Ammon's horn (tissue), 1 donor: ENCODE measurements around the gene GRAMD1B.
A peak's percentile ranks its signal among the peaks of the same experiment; 100 is the strongest.
"Not testable (repeated sequence)": the region's sequence is repeated elsewhere in the genome, so short reads cannot be mapped to it uniquely, and the experiment has no call there.

ENCODE experiments used
- DNase-seq: peaks from one replicate; pipeline ENCODE4 v3.0.0-alpha.2; 2016; ENCODE audit warnings: low spot score

GRAMD1B gene

DNA sequence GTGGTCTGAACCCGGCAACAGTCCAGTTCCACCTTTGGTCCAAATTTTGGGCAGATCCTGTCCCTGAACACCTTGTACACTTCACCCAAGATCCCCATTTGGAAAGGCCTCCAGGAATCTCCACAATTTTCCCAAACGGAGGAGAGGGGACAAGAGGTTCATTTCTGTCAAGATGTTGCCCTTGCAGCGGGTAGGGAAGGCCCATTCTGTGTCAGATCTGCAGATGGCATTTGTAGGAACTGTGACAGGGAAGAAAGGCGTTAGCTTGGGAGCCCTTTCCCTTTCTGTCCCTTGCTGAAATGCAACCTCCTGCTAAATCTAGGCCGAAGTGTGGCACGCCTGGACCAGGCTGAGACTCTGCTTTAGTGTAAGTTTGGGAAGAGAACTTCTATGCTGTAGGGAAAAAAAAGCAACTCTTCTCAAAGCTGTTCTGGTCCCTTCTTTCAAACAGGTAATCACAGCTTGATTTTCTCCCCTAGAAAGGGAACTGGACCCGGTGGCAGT is 138.3 kb downstream of the GRAMD1B start:
- DNase-seq = no peak

GRCh38 chr11:123569393-123569792 is 139.3 kb downstream of the GRAMD1B start:
- no peak for DNase-seq

DNA sequence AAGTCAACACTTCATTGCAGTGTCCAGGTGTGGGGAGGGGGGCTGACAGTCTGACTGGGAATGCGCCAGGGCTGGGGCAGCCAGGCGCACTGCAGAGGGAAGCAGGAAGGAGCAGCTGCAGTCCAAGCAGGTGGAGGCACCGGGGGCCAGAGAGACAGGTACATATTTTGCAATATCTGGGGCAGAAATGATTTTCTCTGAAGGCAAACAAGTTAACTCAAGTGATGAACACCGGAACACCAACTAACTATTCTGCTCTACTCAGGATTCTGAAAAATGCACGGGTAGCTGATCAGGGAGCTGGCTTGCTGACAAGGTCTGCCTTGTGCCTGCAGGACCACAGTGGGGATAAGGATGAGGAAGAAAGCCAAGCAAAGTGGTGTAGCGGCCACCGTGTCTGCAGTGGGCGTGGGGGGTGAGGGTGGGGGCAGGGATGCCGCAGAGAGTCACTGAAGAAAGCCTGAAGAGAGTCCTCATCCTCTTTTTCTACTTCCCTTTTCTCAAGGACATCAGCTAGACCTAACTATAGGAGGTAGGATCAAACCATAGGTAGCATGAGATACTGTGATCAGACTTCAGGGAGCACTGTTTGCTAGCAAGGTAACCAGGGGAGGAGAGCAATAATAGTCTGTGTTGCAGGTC is 141.0 kb downstream of the GRAMD1B start:
- no peak for DNase-seq

- not testable (repeated sequence) for DNase-seq
Measured at GRCh38 chr11:123572791-123573190, 142.7 kb downstream of the GRAMD1B start.

DNA sequence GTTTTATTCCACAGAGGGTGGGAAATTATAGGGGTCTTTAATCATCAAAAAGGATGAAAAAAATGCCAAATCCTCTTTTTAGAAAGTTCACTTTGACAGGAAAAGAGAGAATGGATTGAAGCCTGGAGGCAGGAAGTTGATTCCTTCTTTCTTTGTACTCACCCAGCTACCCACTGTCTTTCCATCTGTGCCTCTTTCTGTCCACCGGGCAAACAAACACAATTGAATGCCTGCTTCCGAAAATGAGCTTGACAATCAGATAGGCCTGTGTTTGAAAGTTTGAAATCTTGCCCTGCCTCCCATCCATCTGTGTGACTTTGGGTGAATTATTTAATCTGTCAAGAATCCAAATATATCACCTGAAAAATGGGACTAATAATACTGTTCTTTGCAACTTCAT is 143.2 kb downstream of the GRAMD1B start:
- DNase-seq = no peak

GRCh38 chr11:123575441-123575840 is 145.4 kb downstream of the GRAMD1B start:
- no peak for DNase-seq

GRCh38 chr11:123576082-123576481 is 146.0 kb downstream of the GRAMD1B start:
- no peak for DNase-seq

GRCh38 chr11:123576501-123576900 is 146.4 kb downstream of the GRAMD1B start:
- DNase-seq = no peak

DNA sequence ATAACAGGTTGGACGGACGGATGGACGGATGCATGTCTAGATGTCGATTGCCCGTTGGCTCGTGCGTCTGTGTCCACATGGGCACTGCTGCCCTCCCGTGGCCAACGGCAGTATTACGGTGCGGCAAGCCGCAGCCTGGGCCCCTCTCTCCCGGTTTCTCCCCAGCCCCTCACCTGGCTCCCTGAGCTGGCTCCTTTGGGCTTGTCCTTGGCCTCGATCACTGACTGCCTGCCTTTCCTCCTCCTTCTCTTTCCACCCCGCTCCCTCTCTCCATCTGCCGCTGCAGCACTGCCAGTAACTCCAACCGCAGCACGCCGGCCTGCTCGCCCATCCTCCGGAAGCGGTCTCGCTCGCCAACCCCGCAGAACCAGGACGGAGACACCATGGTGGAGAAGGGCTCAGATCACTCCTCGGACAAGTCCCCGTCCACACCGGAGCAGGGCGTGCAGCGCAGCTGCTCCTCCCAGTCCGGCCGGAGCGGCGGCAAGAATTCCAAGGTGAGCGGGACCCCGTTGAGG is 147.1 kb downstream of the GRAMD1B start:
- peak; percentile 87 for DNase-seq

DNA sequence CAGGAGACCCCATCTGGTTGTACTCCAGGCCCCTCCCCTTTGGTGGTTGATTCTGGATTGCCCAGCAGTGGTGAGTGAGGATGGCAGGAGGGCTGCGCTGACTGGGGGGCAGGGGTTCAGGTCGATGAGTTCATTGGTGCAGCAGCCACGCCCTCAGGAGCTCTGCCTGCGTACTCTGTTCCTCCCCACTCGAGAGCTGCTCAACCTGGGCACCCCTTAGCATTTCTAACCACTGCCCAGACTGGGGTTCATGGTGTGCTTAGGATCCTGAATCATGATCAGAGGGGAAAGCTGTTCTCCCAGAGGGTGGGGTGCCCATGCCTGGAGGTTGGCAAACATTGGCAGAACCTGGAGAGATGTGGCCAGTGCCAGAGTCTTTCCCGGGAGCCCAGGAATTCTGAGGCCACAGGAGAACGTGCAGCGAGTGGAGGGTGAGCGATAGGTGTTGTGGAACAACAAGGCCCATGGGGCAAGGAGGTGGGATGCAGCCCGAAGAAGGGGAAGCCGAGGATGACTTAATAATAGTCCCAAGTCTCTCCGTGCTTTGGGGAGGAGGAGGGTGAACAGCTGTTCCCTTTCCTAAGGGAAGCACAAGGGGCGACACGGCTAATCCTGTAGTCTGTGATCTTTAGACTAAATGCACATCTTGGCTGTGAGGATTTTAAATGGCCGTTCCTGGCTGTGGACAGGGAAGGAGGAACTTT is 148.9 kb downstream of the GRAMD1B start:
- DNase-seq = no peak

GRCh38 chr11:123579482-123579812 is 149.4 kb downstream of the GRAMD1B start:
- DNase-seq = no peak

- no peak for DNase-seq
Measured at GRCh38 chr11:123580137-123580536, 150.1 kb downstream of the GRAMD1B start.

GRCh38 chr11:123580557-123581275 is 150.6 kb downstream of the GRAMD1B start:
- peak; percentile 65 for DNase-seq

GRCh38 chr11:123581651-123582399 is 151.8 kb downstream of the GRAMD1B start:
- DNase-seq = no peak

GRCh38 chr11:123582992-123583504 is 153.0 kb downstream of the GRAMD1B start:
- DNase-seq = no peak

DNA sequence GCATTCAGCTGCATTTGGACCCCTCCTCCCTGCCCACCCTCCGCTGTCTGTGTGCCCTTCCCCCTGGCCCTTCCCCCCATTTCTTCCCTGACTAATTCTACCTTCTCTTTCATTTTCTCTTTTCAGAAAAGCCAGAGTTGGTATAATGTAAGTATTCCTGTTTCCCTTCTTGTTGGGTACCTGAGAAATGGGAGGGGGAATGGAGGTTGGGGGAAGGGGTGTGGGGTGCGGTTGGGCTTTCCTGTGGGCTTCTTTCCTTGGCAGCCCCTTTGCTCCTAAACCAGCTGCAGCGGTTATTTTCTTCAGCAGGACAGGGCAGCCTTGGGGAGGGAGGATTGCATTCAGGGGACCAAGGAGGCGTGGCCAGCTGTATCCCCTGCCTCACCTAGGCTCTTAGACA is 154.1 kb downstream of the GRAMD1B start:
- no peak for DNase-seq

- DNase-seq = no peak
Measured at GRCh38 chr11:123584737-123585136, 154.7 kb downstream of the GRAMD1B start.

DNA sequence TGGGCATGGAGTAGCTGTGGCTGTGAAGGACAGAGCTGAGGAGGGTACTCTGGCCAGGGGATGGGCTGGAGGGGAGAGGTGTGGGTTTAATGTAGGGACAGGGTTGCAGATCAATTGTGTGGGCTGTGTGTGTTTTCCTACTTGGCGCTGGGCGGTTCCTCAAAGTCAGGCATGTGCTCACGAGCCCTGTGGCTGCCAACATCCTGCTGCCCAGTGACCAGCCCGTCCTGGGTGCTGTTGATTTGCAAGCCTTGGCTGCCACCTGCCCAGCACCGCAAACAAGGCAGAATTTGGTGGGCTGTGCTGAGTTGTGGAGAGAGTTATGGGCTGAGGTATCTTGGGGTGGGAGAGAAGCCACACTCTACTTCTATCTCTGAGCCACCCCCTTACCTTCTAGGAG is 155.1 kb downstream of the GRAMD1B start:
- no peak for DNase-seq

- no peak for DNase-seq
Measured at GRCh38 chr11:123585706-123586105, 155.6 kb downstream of the GRAMD1B start.

GRCh38 chr11:123586568-123586967 is 156.5 kb downstream of the GRAMD1B start:
- no peak for DNase-seq

DNA sequence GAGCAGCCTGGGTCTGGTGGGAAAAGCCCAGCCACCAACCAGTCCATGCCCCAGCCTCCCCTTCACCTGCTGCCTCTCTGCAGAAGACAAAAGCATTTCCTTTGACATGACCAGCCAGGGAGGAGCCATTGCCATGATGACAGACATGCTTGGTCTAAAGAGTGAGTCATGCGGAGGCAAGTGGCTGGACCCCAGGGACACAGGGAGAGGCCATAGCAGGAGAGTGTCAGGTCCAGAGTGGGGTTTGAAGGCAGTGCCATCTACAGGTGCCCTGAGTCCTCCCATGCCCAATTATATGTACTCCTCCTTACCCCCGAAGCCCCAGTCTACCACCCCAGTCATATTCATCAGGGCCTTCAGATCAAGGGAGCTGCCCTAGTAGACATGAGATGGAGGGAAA is 157.0 kb downstream of the GRAMD1B start:
- DNase-seq = no peak

DNA sequence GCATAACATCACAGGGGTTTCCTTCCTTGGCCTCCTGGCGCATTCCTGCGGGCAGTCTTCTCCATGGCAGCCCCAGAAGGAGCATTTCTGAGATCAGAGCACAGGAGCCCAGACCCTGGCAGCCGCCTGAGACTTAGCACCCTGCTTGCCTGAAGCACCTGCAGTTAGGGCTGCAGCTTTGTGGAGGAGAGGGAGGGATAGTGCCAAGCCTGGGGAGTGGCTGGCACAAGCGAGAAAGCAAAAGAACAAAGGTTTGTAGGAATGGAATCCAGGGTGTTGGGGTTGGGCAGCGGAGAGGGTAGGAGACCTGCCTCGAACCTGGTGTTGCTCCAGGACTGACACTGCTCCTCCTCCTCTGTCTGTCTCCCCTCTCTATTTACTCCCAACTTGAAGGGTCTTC is 157.5 kb downstream of the GRAMD1B start:
- DNase-seq = no peak
